ENCODE measurements around the gene KIAA0319L. TPM values are rescaled to one million over a fixed set of nuclear protein-coding genes. Genes with fewer than 3 reads are reported as not detected.

Gene KIAA0319L
- total RNA-seq, 2 donors from 2014 or later: 74.0 to 84.4 TPM

DNA sequence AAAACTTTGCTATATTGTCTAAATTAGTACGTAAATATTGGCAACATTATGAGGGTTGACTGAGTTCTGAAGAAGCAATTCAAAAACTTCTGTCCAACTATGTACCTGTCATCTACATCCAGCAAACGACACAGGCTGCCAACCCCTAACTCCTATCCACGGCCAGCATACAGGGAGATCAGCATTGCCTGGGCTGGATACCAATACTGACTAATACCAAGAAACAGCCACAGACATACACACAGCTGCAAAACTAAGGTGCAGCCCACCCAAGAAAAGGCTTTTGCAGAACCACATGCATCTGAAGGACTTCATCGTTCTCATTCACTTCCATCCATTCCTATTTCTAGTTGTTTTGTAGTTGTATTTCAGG lies 2.0 kb downstream of the KIAA0319L start:
- intact Hi-C loops (cut with DNase I, micrococcal nuclease): no loop called here
- ATAC-seq (no peak), DNase-seq (no peak)

DNA sequence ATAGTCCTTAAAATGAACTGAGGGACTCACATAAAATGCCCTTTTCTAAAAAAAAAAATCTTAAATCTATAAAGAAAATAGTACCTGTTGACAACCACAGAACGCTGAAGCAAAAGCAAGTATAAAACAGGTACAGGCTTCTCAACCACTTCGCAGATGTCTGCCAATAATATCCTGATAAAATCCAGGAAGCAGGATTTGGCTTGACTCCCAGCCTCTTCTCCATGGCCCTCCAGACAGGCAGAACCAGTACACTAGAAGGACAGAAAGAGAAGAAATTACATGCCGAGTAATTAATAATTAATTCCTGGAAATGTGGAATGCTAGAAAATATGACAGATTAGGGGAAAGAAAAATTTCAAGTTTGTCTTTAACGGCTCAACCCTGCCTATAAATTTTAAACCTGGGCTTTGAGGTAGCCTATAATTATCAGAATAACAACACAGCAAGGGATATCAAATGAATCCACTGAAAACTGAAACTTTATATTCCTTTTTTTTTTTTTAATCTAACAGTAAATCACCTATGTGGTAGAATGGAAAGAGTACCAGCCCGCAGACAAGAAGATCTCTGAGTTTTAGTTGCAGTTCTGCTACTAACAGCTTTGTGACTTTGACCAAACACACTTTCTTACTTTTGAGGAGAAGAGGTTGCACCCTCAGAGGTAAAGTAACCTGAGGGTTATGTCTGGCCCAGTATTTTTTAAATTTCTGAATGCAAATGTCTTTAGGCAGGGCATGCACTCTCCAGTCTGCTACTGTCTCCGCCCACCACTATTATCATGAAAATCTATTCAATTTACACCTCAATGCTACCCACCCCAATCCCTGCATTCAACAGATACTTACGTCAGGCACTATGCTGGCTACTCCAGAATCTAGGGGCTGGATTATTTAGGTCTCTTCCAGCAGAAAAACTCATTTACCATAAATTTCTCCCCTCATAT lies 2.7 kb downstream of the KIAA0319L start:
- intact Hi-C loops (cut with DNase I, micrococcal nuclease): no loop called here
- no peak for ATAC-seq
- DNase-seq: no peak

DNA sequence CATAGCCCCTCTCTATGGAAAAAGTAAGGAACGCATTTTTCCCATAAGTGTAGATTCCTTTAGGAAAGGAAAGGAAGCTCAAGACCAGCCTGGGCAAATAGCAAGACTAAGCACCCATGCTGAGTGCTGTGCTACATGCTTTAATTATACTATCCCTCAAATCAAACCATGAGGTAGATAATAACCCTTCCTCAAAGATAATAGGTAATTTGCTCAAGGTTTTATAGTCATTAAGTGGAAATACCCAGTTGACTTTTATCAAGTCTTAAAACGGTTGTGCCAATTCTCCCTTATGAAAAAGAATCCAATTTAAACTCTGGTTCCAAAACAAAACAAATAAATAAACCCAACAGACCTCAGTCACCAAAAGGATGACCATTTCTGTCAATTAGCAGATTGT lies 3.4 kb downstream of the KIAA0319L start:
- DNase-seq: no peak
- ATAC-seq: no peak
- intact Hi-C loops (cut with DNase I, micrococcal nuclease): no loop called here

DNA sequence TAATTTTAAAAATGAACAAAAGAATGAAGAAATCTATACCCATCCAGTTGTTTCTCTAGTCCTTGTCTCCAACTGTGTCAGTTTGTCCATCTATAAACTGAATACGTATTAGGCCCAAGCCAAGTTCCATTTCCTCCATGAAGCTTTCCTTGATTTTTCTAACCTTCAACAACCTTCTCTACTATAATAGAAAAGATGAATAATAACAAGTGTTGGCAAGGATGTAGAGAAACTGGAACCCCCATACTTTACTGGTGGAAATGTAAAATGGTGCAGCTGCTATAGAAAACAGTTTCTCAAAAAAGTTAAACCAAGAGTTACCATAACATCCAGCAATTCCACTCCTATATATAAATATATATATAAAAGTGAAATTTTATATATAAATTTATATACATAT lies 10.6 kb downstream of the KIAA0319L start:
- DNase-seq: no peak
- ATAC-seq: no peak
- intact Hi-C loops (cut with DNase I, micrococcal nuclease): no loop called here

DNA sequence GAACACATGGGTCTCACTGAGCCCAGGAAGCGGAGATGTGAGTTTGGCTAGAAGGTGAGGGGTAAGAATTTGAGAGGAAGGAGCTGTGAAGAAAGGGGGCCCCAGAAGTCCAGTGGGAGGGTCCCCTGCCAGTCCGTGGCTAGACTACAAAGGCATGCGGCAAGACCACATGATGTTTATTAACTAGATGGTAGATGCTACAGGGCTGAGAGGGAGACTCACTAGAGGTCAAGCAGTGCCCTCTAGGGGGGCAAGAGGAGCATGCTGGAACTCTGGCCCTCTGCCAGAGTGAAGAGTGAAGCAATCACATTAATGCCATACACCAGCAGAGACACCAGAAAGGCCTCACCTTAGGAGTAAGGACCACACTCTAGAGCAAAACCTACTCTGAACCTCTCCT lies 12.2 kb downstream of the KIAA0319L start:
- intact Hi-C loops (cut with DNase I, micrococcal nuclease): no loop called here
- DNase-seq (no peak), ATAC-seq (peak; percentile 33)

DNA sequence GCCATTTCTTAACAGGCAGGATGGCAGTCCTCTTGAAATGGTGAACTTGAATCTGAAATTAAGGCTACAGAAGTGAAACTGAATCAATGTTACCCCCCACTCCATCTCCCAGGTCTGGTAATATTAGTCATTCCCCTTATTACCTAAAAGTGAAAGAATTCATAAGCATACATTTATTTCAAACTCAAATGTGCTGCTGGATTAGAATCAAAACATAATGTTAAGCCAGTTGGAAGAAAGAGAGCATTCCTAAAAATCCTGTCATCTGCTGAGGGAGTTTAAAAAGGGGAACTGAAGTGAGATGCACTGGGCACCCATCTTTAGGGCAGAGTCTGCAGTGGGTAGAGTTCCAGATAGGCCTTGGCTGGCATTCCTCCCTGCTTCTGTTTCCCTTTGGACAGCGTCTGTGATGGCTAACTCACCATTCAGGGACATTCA lies 17.4 kb downstream of the KIAA0319L start:
- DNase-seq (no peak), ATAC-seq (no peak)
- intact Hi-C loops (cut with DNase I, micrococcal nuclease): no loop called here

DNA sequence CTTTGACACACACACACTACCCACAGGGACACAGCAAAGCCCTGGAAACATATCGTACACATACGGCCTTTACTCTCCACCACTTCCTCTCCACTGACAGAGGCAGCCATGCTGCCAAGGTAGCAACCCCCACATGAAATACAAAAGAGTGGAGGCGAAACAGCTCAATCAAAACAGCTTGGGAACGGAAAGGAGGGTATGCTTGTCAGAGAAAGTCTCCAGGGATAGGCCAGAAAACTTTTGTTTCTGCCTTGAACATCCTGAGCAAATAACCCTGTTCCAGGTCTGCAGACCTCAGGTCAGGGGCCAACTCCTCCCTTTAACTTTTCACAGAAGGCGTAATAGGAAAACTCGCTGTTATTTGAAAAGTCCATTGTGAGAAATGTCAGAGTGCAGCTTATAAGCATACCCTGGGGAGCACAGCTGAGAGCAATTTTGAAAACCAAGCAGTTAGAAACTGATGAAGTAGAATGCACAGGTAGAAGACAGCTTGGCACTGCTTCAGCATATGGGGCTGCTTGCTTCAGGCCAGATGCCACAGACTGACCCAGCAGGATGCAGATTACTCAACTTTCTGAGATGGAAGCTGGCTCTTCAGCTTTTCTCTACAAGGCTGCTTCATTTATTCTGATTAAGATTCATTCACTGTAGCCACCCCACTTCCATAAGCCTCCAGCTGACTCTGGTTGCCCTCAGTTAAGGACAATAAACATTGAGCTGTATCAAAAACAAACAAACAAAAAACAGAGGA lies 18.0 kb downstream of the KIAA0319L start:
- ATAC-seq (no peak), DNase-seq (no peak)
- intact Hi-C loops (cut with DNase I, micrococcal nuclease): no loop called here

DNA sequence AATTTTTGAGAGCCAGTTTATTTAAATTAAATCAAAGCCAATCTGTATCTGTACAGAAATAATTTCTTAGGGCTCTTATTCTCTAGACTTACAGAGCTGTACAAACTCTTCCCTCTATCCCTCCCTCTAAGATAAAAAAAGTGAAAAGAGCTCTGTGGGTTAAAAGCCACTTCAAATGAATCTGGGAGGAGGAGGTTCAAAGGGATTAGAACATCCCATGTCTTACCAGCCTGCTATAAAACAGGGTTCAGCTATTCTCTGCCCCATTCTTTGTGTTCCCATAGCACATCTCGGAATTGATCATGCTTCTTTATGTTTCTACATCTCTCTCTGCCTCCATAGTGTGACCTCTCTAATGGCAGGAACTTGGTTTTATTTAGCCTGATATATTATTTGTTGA lies 19.4 kb downstream of the KIAA0319L start:
- intact Hi-C loops (cut with DNase I, micrococcal nuclease): no loop called here
- DNase-seq (no peak), ATAC-seq (no peak)

DNA sequence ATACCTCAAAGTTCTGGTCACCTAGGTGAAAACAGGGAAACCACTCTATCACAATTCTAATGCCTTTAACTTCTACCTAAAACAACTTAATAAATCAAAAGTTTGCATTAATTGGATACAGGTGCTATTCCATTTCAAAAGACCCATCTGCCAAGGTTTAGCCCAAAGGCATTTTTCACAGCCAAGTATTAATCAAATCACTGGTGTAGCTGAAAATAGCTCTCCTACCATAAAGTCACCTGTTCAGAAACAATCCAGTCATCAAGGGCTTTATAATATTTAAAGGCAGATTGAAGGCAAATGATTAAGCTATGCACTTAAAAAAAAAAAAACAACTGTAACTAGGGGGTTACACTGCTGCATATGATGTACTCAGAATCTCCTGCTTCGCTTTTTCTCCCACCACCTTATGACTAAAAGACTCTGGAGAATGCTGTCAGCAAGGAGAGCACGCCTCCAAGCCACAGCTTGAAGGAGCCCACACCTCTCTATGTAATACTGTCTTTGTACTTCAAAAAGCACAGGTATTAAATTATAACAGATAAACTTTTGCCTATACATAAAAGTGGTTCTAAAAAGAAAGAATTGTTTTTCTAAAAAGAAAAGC lies 20.5 kb downstream of the KIAA0319L start:
- intact Hi-C loops (cut with DNase I, micrococcal nuclease): no loop called here
- no peak for DNase-seq

DNA sequence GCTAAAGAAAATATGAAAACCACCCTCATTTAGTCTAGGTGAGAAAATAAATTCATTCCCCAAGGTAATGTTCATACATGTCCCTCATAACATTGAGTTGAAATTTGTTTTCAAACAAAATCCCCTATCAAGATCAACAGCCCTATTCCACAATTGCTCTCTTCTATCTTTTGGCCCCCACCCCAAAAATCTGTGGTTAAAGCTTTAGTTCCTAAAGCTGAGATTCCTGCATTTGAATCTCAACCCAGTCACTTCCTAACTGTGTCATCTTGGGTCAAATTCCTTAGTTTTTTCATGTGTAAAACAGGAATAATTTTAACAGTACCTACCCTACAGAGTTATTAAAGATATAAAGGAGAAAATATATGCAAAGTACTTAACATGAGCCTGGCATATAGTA lies 22.0 kb downstream of the KIAA0319L start:
- intact Hi-C loops (cut with DNase I, micrococcal nuclease): no loop called here
- no peak for DNase-seq

More for the DNA sequence above, 20.5 kb downstream of the KIAA0319L start:
- ATAC-seq: no peak

DNA sequence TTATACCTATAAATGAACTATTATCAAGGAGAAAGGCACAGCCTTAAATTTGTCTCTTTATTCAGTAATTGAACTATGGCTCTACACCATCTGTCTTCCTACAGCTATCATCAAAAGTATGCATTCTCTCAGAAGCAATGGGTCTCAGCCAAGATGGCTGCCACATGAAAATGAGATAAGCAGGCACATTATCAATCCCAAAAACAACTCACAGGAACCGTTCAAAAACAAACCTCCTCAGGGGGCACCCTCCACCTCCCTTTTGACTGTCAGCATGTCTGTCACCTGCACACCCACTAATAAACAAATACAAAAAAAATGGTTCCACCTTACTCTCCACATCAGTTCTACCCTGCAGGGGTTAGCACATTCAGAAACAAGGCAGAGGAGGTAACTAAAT lies 23.6 kb downstream of the KIAA0319L start:
- intact Hi-C loops (cut with DNase I, micrococcal nuclease): no loop called here
- DNase-seq (no peak), ATAC-seq (no peak)

More for the DNA sequence above, 22.0 kb downstream of the KIAA0319L start:
- no peak for ATAC-seq

DNA sequence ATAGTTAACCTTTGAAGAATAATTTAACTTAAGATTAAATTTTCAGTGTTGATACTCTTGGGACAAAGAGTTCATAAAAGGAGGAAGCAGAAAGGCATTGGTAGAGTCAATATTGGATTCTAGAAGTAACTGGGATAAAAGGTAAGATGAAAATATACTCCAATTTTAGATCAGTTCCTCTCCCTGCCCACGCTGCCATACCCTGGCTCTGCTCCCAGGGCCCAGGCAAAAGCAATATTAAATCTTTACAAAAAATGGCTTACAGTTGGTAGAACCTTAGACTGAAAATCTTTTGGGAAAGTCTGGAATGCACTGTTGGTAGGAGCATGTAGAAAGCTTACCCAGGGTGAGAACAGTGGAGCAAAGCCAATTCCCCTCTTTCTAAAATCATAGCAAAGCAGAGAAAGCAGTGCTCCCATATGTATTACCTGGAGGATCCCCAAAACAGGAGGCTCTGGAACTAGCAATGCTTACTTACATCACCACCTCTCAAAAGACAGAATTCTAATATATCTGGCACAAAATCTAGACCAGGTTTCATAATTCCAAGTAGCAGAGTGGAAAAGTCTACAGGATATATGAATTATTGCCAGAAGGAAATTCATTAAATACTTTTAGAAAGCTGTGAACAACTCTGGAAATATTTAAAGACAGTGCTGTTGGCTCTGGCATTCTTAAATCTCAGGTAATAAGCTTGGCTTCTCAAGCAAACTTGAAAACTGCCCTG lies 24.5 kb downstream of the KIAA0319L start:
- no peak for DNase-seq
- ATAC-seq: no peak
- intact Hi-C loops (cut with DNase I, micrococcal nuclease): no loop called here

DNA sequence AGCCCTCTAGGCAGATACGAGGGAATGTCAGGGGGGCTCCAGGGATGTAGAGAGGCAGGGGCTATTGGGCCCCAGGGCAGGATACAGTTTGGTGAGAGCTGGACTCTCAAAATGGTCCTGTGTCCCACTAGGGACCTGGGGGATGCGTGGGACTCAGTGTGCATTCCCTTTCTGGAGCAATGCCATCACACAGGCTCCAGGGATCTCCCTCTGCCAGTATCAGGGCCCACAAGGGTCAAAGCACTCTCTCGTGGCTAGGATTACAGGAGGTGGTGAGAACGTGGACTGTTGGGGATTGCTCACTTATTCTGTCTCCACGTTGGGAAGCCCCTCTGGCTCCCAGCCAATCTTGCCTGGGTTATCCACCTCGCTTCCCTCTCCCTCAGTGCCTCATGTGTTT lies 25.8 kb downstream of the KIAA0319L start:
- intact Hi-C loops (cut with DNase I, micrococcal nuclease): no loop called here
- ATAC-seq (no peak), DNase-seq (no peak)

DNA sequence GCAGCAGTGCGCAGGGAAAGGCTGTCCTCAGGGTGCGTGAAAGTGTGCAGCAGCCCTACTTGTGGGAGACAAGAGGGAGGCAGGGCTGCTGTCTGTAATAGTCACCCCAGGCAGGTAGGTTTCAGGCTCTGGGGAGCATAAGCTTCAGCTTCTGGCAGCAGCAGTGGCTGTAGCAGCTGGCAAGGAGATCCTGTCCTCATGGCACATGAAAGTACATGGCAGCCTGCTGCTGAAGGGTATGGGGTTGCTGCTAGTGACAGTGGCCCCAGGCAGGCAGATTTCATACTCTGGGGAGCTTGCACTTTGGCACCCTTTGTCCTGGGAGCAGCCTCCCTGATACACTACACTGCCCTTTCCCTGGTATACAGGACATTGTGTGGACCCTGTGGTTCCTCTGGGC lies 26.3 kb downstream of the KIAA0319L start:
- intact Hi-C loops (cut with DNase I, micrococcal nuclease): no loop called here
- ATAC-seq: no peak
- no peak for DNase-seq

DNA sequence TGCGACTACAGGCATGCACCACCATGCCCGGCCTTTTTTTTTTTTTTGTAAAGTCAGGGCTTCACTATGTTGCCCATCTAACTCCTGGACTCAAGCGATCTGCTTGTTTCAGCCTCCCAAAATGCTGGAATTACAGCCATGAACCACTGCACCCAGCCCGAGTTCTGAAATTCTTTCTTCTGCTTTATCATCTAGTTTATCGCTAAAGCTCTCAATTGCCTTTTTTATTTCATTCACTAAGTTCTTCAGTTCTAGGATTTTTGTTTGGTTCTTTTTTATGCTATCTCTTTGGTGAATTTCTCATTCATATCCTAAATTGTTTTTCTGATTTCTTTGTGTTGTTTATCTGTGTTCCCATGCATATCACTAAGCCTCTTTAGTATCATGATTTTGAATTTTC lies 27.0 kb downstream of the KIAA0319L start:
- no peak for ATAC-seq
- intact Hi-C loops (cut with DNase I, micrococcal nuclease): no loop called here
- no peak for DNase-seq

DNA sequence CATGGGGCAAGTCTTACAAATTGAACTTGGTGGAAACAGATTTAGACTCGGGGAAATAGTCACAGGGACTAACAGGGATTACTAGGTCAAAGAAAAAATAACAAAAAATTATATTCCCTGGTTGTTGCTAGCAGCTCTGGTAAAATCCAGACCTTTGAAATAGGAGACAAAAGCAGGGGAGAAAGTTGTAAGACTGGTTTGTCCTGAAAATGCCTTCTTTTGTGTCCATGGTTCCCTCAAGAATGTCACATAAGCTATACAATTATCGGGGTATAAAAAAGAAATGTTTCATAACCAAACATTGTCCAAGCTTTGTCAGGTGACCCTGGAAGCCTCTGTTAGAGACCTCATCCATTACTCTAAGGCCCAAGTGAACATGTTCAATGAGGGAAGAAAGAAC lies 33.1 kb downstream of the KIAA0319L start:
- ATAC-seq (no peak), DNase-seq (no peak)
- intact Hi-C loops (cut with DNase I, micrococcal nuclease): no loop called here

DNA sequence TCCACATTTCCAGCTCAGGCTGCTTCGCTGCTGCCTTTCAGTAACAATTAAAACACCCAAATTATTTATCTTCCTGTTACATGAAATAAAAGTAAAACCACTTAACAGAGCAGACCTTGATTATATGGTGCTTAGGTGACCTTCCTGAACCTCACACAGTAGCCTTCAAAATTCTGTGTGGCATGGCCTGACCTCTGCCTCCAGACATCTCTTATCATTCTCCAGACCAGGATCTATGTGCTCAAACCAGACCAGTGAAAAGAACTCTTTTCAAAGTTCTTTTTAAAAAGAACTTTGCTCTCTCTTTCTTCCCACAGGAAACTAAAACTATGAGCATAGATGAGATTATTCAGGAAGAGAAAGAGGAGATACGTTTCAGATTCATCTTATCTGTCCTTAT lies 37.8 kb downstream of the KIAA0319L start:
- intact Hi-C loops (cut with DNase I, micrococcal nuclease): no loop called here
- ATAC-seq: no peak
- no peak for DNase-seq

DNA sequence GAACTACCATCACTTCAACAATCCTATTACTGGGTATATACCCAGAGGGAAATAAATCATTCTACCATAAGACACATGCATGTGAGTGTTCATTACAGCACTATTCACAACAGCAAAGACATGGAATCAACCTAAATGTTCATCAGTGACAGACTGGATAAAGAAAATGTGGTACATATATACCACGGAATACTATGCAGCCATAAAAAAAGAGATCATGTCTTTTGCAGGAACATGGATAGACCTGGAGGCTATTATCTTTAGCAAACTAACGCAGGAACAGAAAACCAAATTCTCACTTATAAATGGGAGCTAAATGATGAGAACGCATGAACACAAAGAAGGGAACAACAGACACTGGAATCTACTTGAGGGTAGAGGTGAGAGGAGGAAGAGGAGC lies 39.0 kb downstream of the KIAA0319L start:
- DNase-seq: no peak
- no peak for ATAC-seq
- intact Hi-C loops (cut with DNase I, micrococcal nuclease): no loop called here

DNA sequence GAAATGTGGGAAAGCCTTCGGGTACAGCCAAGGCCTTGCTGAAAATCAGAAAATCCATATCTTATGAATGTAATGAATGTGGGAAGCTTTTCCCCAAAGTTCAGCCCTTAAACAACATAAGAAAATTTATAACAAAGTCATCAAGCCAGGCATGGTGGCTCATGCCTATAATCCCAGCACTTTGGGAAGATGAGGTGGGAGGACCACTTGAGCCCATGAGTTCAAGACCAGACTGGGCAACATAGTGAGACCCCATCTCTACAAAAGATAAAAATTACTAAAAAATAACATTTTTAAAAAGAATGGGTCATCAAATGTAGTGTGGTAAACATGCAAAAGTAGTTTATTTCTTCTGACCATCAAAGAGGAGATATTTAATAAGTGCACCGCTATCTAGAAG lies 45.9 kb downstream of the KIAA0319L start:
- intact Hi-C loops (cut with DNase I, micrococcal nuclease): no loop called here
- no peak for DNase-seq
- no peak for ATAC-seq
